ENCODE results near the gene YBX2.
"Not testable (repeated sequence)": the region's sequence is repeated elsewhere in the genome, so short reads cannot be mapped to it uniquely, and the experiment has no call there.

YBX2 gene

GRCh38 chr17:7262192-7262934, 32.1 kb downstream of the YBX2 start, which contains the start of gene CLDN7:
CLDN7 (minus strand) TSS chr17:7262478; CDS start chr17:7262043, 435 bp downstream.
- DNase-seq, result no peak

DNA sequence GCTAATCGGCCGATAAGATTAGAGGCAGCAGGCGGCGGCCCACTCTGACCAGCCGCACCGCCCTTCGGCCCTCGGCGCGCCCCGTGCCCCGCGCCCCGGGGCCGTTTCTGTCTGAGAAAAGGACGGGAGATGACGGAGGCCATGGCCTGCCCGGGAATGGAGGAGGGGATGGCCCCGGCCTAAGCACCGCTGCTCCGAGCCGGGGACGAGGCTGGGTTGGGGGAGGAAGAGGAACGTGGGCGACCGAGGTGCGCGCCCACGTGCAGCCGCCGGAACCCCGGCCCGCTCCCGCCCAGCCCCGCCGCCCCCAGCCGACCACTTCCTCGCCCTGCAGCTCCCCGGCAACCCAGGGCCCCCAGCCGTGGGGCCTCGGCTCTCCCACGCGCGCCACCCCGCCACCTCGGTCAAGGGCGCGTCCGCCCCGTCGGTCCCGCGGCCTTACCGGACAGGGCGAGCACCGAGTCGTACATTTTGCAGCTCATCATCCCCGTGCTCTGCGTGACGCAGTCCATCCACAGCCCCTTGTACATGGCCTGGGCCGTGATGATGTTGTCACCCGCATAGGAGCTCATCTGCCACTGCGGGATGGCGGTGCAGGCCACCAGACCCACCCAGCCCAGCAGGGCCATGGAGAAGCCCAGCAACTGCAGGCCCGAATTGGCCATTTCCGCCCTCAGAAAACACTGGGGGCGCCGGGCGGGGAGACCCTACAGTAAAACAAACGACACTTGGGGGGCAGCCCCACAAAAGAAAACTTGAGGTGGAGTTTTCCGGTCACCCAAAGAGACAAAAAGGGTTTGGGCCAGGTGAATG, 32.9 kb downstream of the YBX2 start:
- DNase-seq, result peak; percentile 22

DNA sequence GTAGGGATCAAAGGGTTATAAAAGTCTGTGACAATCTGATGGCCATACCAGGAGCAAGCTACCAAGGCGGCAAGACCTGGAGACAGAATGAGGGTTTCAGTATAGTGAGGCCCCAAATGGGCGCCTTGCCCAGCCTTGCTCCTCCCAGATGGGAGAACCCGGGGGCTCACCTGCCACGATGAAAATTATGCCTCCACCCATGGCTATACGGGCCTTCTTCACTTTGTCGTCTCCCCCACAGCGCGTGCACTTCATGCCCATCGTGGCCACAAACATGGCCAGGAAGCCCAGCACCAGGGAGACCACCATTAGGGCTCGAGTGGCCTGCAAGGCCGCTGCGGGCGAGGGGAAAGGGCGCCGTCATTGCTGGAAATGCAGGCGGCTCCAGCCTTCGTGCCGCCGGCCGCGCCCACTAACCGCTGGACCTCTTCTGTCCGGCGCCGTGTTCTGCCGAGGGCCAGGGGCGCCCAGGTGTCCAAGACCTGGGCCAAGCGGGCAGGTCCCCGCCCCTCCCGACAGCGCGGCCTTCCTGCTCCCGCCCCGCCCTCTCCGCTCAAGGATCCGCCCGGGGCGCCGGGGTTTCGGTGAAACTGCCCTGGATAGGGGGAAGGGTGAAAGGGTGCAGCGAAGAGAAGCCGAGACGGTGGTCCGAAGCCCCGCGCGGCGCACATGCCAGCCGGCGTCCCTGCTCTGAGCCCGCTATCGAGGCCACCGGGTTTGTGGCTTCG, 33.6 kb downstream of the YBX2 start:
- DNase-seq, result peak; percentile 34

- DNase-seq, result no peak
These were observed 34.3 kb downstream of the YBX2 start for GRCh38 chr17:7260151-7260550.

DNA sequence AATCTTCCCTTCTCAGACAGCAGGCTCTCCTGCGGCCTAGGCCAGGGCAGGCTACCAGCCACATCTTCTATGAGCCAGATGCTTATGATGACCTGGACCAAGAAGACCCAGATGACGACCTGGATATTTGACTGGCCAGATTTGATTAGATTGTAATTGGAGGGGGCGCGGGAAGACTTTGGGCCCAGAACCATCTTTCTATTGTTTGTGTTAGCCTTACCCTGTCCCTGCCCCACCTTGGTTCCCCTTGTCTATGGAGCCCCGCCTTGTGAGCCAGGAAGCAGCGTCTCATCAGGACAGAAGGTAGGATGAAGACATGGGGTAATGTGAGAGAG, 34.9 kb downstream of the YBX2 start:
- no peak for DNase-seq

DNA sequence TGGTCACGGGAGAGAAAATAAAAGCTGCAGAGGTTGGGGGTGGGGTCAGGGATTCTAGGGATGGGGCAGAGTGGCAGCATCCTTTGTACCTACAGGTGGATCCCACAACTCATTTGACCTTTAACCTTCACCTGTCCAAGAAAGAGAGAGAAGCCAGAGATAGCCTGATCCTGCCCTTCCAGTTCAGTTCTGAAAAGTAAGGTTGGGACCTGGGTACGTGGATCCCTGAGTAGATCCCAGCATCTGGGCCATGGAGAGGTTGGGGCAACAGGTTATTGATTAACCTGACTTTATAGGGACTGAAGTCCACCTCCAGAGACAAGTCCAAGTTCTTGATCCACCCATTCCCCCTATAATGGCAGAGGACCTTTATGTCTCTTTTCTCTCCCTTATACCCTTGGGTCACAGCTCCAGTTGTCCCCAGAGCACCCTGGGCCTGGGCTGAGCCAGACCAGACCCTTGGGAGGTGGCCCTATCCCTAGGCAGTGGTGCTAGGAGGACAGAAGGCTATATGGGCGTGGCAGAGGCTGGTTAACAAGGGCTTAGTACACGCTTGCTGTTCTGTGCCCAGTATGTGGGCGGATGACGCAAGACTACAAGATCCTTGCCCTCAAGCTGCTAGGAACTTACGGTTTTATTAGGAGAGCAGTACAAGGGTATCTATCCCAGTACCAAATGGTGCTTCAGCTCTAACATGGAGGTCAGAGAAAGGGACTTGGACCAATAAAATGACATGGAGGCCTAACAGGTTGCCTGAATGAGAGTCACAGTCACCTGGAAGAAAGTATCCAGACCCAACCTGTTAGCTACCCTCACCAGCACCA, 35.5 kb downstream of the YBX2 start:
- no peak for DNase-seq

DNA sequence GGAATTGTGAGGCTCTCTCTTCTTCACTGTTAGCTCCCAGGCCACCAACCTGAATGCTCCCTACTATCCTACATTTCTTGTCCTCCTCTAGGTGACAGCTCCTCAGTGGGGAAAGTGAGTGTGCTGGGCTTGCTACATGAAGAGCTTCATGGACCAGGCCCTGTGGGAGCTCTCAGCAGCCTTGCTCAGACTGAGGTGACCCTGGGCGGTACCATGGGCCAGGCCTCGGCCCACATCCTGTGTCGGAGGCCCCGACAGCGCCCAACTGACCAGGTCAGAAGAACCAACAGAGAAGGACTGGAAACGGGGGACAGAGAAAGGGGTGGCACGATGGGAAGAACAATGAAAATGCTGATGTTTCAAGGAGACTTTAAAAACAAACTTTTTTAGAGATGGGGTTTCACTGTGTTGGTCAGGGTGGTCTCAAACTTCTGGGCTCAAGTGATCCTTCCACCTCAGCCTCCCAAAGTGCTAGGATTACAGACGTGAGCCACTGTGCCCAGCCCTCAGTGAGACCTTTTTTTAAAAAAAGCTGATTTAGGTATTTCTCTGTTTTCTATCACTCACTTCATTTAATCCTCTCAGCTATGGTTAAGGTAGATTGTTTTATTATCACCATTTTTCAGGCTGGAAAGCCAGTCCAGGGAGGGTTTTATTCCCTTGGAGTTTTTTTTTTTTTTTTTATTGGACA, 37.5 kb downstream of the YBX2 start:
- DNase-seq, result no peak

DNA sequence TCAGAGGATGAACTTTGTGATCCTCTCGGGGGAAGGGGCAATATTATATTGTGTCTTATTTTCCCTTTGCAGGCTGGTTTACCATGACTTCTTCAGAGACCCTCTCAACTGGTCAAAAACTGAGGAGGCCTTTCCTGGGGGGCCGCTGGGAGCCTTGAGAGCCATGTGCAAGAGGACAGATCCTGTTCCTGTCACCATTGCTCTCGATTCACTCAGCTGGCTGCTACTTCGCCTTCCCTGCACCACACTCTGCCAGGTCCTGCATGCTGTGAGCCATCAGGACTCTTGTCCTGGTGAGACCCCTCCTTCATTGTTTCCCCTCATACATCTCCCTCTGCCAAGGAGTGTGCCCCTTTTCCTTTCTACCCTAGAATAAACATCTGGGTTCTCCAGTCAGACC, 39.9 kb downstream of the YBX2 start:
- DNase-seq, result no peak

DNA sequence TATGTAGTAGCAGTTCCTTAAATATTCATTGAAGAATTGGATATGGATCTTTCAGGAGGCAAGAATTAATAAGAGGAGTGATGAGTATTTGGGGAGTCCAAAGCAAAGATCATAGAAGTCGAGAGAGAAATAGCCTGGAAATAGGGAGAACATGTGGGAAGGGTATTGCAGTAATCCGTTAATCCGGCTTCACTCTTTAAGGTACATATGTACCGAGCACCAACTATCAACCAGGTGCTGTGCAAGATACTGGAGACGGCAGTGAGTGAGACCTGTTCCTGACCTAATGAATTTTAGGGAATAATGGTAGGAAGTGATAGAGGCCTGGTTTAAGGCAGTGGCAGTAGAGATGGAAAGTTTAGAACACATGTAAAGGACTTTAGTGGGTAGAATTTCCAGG, 41.4 kb downstream of the YBX2 start:
- DNase-seq, result no peak

DNA sequence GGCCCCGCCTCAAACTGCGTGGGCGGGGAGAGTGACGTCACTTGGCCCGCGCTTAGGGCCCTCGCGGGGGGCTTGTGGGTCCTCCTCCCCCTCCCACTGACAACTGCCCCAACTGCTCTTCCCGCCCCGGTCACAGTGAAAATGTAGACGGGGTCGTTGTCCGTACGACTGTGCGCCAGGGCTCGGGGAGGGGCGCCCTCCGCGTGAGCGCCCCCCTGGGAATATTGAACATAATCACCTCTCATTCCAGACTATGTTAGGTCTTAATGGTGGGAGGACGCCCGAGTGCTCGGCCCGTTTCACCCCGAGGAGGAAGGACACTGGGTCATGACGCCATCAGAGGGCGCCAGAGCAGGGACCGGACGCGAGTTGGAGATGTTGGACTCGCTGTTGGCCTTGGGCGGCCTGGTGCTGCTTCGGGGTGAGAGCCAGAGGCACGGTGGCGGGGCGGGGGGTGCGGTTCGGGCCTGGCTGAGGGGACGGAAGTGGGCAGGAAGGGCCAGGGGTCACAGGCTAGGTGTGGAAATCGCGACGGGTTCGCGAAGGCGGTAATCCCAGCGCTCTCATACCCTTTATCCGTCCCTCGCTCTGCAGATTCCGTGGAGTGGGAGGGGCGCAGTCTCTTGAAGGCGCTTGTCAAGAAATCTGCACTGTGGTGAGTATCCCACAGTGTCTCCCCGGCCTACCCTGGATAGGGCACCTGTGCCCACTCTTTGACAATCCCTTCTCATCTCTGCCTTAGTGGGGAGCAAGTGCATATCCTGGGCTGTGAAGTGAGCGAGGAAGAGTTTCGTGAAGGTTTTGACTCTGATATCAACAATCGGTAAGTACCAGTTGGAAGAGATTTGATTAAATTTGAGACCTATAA, 42.0 kb downstream of the YBX2 start, which contains the start of gene ELP5:
Gene ELP5 (plus strand): TSS at position 40 of the 868 bp plus-strand sequence. CDS start 336 bp downstream, at position 376.
- DNase-seq, result peak; percentile 96

DNA sequence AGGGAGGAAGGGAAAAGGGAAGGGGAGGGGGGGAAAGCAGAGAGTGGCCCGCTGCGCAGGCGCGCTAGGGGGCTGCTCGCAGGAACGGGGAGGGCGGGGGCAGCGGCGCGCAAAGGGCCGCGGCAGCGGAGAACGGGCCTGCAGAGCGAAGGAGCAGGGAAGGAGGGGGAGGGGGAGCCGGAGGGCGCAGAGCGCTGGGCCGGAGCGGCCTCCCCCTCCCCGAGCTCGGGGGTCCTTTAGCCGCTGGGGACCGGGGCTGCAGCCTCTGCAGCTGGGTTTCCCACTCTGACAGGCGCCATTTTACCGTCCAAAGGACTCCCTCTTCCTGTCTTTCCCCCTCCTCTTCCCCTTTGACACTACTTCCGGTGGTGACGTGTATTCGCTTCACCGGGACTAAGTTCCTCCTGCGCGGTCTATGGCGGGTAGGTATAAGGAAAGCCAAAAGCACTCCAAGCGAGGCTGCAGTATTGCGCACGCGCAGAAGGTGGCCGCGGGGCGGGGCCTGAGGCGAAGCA, 42.7 kb downstream of the YBX2 start, which contains the start of gene CTDNEP1:
Gene CTDNEP1 (minus strand): TSS at position 74 of the 515 bp plus-strand sequence. CDS start 438 bp downstream, outside the sequence.
- DNase-seq, result peak; percentile 99

DNA sequence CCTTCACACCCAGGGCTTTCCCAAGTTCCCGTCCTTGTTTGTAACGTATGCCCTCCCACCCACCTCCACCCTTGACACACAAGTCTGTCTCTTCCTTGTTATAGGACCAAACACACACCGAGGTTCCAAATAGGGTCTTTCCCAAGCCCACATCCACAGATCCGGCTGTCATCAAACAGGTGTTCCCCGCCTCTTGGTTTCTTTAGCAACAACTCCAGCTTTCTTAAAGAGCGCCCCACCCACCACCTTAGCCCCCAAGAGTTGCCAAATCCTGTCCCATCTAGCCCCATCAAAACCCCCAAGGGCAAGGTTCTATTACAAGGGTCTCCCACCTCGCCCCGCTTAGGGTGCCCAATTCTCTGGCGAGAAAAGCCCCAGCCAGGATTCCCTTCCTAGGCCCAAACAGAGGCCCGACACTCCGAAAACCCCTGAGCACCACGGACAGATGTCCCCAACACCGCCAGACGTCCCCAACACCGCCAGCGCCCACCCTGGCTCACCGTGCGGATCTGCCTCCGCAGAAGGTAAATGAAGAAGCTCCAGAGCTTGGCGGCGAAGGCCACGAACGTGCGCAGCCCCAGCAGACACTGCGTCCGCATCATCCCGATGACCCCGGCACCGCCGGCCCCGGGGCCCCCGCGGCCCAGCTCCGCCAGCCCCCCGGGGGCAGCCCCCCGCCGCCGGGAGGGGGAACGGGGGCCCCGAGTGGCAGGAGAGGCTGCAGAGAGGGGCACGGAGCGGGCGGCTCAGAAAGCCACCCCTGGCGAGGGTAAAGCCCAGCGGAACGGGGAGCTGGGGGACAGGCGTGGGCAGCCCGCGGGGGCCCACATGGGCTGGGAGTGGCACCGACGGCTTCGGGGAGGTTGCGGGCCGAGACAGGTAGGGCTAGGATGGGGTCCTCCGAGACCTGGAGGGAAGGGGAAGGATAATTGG, 43.5 kb downstream of the YBX2 start:
- DNase-seq, result peak; percentile 41

DNA sequence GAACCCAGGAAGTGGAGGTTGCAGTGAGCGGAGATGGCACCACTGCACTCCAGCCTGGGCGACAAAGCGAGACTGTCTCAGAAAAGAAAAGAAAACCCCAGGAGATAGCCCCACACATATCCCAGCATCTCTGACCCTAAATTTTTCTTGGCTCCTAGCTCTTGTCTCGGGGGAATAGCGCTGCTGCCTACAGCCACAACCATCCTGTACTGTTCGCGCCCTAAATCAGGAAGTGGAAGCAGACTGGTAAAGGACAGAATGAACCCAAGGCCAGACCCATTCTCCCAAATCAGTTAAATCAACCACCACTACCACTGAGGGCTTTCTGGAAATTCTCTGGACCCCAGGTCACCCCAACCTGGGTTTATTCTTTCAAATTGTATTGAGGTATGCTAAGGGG, 44.6 kb downstream of the YBX2 start:
- no peak for DNase-seq

DNA sequence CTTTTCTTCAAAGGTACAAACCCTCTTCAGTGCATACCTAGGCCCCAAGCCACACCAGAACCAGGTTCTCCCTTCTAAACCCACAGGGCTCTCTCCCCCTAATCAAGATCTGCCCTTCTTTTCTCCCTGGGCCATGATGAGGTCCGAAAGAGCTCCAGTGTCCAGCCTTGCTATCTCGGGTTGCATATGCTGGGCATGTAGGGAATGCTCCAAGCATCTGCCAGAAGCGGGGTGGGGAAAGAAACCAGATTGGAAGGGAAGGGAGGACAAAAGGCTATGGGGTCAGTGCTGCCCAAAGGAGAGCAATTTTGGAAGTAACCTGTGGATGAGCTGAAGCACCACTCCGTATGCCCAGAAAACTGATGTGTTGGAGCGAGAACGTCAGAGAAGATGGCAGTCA, 45.2 kb downstream of the YBX2 start:
- DNase-seq, result no peak

GRCh38 chr17:7248796-7249195, 45.6 kb downstream of the YBX2 start:
- DNase-seq, result no peak

DNA sequence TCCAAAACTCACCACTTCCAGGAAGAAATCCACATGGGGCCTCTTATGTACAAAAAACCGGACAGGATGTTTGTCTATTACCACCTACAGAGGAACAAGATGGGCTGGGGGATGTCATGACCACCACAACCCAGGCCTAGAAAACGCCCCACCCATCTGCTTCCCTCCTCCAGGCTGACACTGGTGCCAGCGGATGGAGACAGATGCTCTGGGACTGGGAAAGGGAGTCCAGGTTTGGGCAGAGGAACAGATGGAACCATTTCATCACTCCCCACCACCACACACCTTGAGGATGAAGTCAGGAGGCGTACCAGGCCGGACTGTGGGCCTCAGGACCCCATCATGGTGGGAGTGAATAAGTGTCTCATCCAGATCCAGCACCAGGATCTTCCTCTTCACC, 47.7 kb downstream of the YBX2 start:
- DNase-seq, result no peak

DNA sequence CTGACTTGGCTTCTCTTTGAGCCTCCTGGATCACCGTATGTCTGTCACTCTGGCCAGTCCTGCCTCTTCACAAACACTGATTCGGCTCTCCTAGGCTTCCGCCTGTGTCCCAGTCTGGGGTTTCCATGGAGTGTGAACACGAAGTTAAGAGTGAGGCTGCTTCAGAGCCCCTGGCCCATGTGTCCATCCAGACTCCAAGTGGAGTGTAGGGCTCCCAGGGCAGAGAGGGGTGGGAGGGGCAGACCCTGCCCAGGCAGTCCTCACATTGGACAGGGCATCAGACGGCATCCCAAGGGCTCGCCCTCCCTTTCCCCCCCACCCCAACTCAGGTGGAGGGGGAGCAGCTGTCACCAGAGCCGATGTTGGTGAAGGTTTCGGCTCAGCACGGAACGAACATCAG, 50.6 kb downstream of the YBX2 start:
- DNase-seq, result not testable (repeated sequence)

GRCh38 chr17:7243453-7243729, 51.0 kb downstream of the YBX2 start:
- DNase-seq, result no peak

DNA sequence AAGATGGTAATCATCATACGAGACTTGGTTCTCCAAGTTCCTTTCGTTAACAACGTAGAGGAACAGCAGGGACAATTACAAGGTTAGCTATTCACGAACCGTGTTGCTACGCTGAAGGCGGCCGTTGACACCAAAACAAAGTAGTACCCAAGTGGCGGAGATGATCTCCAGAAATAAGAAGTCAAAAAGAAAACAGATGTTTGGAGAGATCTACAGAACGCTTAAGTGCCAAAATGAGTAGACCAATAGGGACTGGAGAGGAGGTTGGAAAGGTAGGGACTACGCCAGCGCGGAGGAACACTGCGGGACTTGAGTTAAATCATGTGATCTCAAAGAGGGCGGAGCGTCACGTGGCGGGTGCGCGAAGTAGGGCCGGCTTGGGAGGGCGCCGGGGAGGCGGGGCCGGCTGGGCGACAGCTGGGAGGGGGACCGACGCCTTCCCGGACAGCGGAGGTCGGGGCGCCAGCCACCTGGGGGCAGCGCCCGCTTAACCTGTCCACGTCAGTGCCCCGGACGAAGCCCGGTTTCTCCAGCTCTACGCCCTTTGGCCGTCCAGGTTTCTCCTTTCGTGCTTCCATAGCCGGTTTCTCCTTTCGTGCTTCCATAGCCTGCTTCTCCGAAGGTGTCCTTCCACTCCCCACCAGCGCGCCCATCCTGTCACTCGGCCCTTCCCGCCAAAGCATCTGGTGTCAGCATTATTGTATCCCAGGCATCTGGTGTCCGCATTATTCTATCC, 51.6 kb downstream of the YBX2 start:
- DNase-seq, result peak; percentile 97

Measured in femur (tissue), 1 donor.